GM19452 (cell line): ENCODE measurements around the gene FBXL14.

ENCODE experiments used
- ATAC-seq: cut with Tn5 transposase; IDR thresholded peaks from one replicate; pipeline ENCODE4 v1.9.1; 2021; ENCODE audit not compliant: unreplicated experiment

Gene FBXL14

GRCh38 chr12:1539135-1539534 lies 55.2 kb downstream of the FBXL14 start:
- ATAC-seq = no peak

- no peak for ATAC-seq
Observed at GRCh38 chr12:1536817-1537216, 57.6 kb downstream of the FBXL14 start.

- ATAC-seq = peak; percentile 39
Observed at GRCh38 chr12:1534748-1535147, 59.6 kb downstream of the FBXL14 start.

GRCh38 chr12:1533602-1534304 lies 60.6 kb downstream of the FBXL14 start:
- ATAC-seq = peak; percentile 52

GRCh38 chr12:1533205-1533601 lies 61.2 kb downstream of the FBXL14 start:
- ATAC-seq = peak; percentile 9

- ATAC-seq = no peak
Observed at GRCh38 chr12:1532375-1533165, 61.8 kb downstream of the FBXL14 start.

GRCh38 chr12:1531654-1532374 lies 62.6 kb downstream of the FBXL14 start:
- ATAC-seq = no peak

GRCh38 chr12:1531153-1531653 lies 63.2 kb downstream of the FBXL14 start:
- no peak for ATAC-seq

GRCh38 chr12:1530592-1531152 lies 63.7 kb downstream of the FBXL14 start:
- ATAC-seq = no peak

GRCh38 chr12:1529862-1530591 lies 64.4 kb downstream of the FBXL14 start:
- ATAC-seq = no peak

- no peak for ATAC-seq
Observed at GRCh38 chr12:1529228-1529861, 65.0 kb downstream of the FBXL14 start.

- no peak for ATAC-seq
Observed at GRCh38 chr12:1528791-1529190, 65.6 kb downstream of the FBXL14 start.

GRCh38 chr12:1527789-1528188 lies 66.6 kb downstream of the FBXL14 start:
- no peak for ATAC-seq

GRCh38 chr12:1525858-1526257 lies 68.5 kb downstream of the FBXL14 start:
- no peak for ATAC-seq

- no peak for ATAC-seq
Observed at GRCh38 chr12:1523558-1524050, 70.8 kb downstream of the FBXL14 start.

- ATAC-seq = no peak
Observed at GRCh38 chr12:1523046-1523445, 71.3 kb downstream of the FBXL14 start.

GRCh38 chr12:1519642-1520041 lies 74.7 kb downstream of the FBXL14 start:
- ATAC-seq = no peak

GRCh38 chr12:1518591-1519516 lies 75.5 kb downstream of the FBXL14 start:
- no peak for ATAC-seq
